ENCODE results near the gene GABRP.

DNA sequence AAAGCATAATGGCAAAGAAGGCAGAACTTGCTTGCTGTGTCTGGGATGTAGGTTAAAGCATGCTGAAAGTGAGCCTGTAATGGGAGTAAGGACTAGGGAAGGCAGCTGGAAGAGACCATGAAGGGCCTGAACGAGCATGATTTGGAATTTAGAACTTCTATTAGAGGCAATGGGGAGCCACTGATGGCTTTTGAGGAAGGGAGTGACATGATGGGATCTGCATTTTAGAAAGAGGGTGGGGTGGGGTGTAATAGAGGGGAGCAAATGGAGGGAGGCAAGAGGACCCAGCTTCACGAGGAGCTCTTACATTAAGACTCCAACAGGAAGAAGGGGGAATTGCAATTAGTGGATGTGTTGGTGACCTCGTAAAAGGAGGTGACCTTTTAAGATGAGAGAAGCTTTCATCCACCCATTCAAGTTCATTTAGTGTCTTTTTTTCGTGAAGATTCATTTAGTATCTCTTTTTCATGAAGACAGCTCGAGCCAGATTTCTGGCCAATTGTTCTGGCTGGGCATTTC, 13.6 kb upstream of the GABRP start:
- TF ChIP-seq, protein P1, sequence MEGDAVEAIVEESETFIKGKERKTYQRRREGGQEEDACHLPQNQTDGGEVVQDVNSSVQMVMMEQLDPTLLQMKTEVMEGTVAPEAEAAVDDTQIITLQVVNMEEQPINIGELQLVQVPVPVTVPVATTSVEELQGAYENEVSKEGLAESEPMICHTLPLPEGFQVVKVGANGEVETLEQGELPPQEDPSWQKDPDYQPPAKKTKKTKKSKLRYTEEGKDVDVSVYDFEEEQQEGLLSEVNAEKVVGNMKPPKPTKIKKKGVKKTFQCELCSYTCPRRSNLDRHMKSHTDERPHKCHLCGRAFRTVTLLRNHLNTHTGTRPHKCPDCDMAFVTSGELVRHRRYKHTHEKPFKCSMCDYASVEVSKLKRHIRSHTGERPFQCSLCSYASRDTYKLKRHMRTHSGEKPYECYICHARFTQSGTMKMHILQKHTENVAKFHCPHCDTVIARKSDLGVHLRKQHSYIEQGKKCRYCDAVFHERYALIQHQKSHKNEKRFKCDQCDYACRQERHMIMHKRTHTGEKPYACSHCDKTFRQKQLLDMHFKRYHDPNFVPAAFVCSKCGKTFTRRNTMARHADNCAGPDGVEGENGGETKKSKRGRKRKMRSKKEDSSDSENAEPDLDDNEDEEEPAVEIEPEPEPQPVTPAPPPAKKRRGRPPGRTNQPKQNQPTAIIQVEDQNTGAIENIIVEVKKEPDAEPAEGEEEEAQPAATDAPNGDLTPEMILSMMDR (optimal IDR thresholded peaks at IDR 0.05 in 1 of 3, IDR thresholded peaks at IDR 0.05 in 1 of 3, conservative IDR thresholded peaks at IDR 0.05 in 1 of 3; ENCODE audit: extremely low read depth in 1 of 3, insufficient read depth in 2 of 3, low read length in 3 of 3): no peak
- TF ChIP-seq EZH2 (IDR thresholded peaks at IDR 0.05; ENCODE audit: low read length): no peak
